GM12878 (cell line): ENCODE data around the gene DHRS7C. TPM values are rescaled to one million over a fixed set of nuclear protein-coding genes. Genes with fewer than 3 reads are reported as not detected.

Experiments
- ATAC-seq: fragments of 200-7000 bp; cut with Tn5 transposase; 3 replicates; pipeline ENCODE4 v1.9.1; 2020; ENCODE audit warnings: mild to moderate bottlenecking, moderate library complexity
- BruUV-seq: library from RNA; stranded (reverse); fragments of 400-500 nt; replicated peaks from 2 replicates; lab custom pipeline; 2021; lab: Mats Ljungman, UMichigan
- CTCF ChIA-PET: fragments of 300-600 bp; sonication (Branson Sonifier 250); formaldehyde crosslinking; extraction: SDS; loops from one replicate; lab custom pipeline; 2021; ENCODE audit warnings: inconsistent platforms; lab: Yijun Ruan, JAX
- POLR2A ChIA-PET: fragments of 350-600 bp; formaldehyde crosslinking; extraction: SDS; loops from one replicate; lab custom pipeline; 2021; ENCODE audit warnings: inconsistent platforms; lab: Charles Lee
- RAD21 ChIA-PET: fragments of 300-600 bp; sonication (Branson Sonifier 250); formaldehyde crosslinking; loops from one replicate; lab custom pipeline; 2023; ENCODE audit warnings: antibody characterized with exemption; ENCODE audit not compliant: unreplicated experiment; lab: Charles Lee
- SMC1A ChIA-PET: fragments of 300-600 bp; sonication (Branson Sonifier 250); formaldehyde crosslinking; loops from one replicate; lab custom pipeline; 2023; ENCODE audit not compliant: unreplicated experiment, uncharacterized antibody; lab: Charles Lee
- DNase-seq: peaks from one replicate; pipeline ENCODE4 v3.0.0-alpha.2; 2011; ENCODE audit warnings: low read depth, low spot score
- FAIRE-seq: peaks from 3 replicates; lab custom pipeline; 2011; peaks lifted over from hg19 to GRCh38; lab: Jason Lieb, UNC
- H2AFZ ChIP-seq: 2 replicates; pipeline ENCODE4 v1.6.0; 2011; ENCODE audit warnings: low read depth, low read length, control low read depth; ENCODE audit not compliant: control insufficient read depth
- H3K27ac ChIP-seq: 2 replicates; pipeline ENCODE4 v1.5.1; 2011; ENCODE audit warnings: control low read depth; ENCODE audit not compliant: control insufficient read depth, insufficient read depth
- H3K27me3 ChIP-seq, 2 experiments: replicated peaks in 1 of 2; 2 replicates each; pipeline versions ENCODE4 v1.6.0 to v1.6.1; 2011; ENCODE audit warnings: low read length in 1 of 2; ENCODE audit not compliant: control insufficient read depth in 2 of 2, insufficient read depth in 2 of 2
- H3K36me3 ChIP-seq, 2 experiments: 2 replicates each; pipeline ENCODE4 v1.5.1; 2011; ENCODE audit warnings: low read length in 1 of 2; ENCODE audit not compliant: control insufficient read depth in 2 of 2, insufficient read depth in 2 of 2
- H3K4me1 ChIP-seq: 2 replicates; pipeline ENCODE4 v1.6.1; 2011; ENCODE audit warnings: mild to moderate bottlenecking, low read length, moderate library complexity, mixed read lengths; ENCODE audit not compliant: control insufficient read depth, insufficient read depth
- H3K4me2 ChIP-seq: 2 replicates; pipeline ENCODE4 v1.6.0; 2011; ENCODE audit warnings: control low read depth; ENCODE audit not compliant: control insufficient read depth, insufficient read depth
- H3K4me3 ChIP-seq: fragments of 200-600 bp; sonication (generic); 2 replicates; pipeline ENCODE4 v1.5.1; 2016
- H3K79me2 ChIP-seq: 2 replicates; pipeline ENCODE4 v1.6.0; 2011; ENCODE audit warnings: low read length; ENCODE audit not compliant: control insufficient read depth, insufficient read depth
- H3K9ac ChIP-seq: 2 replicates; pipeline ENCODE4 v1.8.0; 2011; ENCODE audit warnings: low read length, control low read depth, mixed read lengths; ENCODE audit not compliant: control insufficient read depth, insufficient read depth
- H3K9me3 ChIP-seq: replicated peaks from 3 replicates; pipeline ENCODE4 v1.5.1; 2011; ENCODE audit warnings: mild to moderate bottlenecking, low read length; ENCODE audit not compliant: control insufficient read depth, insufficient read depth
- H4K20me1 ChIP-seq: 2 replicates; pipeline ENCODE4 v1.6.0; 2011; ENCODE audit not compliant: control insufficient read depth, insufficient read depth
- ATF2 ChIP-seq: IDR thresholded peaks from 2 replicates; pipeline ENCODE4 v1.6.1; 2012; ENCODE audit warnings: low read length, inconsistent platforms
- CBX3 ChIP-seq: fragments of 200-600 bp; sonication (generic); IDR thresholded peaks from 2 replicates; pipeline ENCODE4 v1.6.1; 2016; ENCODE audit warnings: low read depth, borderline replicate concordance
- EGR1 ChIP-seq, 2 experiments: IDR thresholded peaks; 1 replicate in 1 of 2; 2 replicates in 1 of 2; pipeline ENCODE4 v1.6.1; 2011 to 2012; ENCODE audit warnings: low read depth in 2 of 2, low read length in 2 of 2, borderline replicate concordance in 1 of 2, mild to moderate bottlenecking in 1 of 2, moderate library complexity in 1 of 2
- EZH2 ChIP-seq: IDR thresholded peaks from 2 replicates; pipeline ENCODE4 v1.6.1; 2012; ENCODE audit warnings: low read depth, mild to moderate bottlenecking, control low read depth, inconsistent platforms, low read length, borderline replicate concordance; ENCODE audit not compliant: control insufficient read depth
- GATAD2B ChIP-seq: fragments of 450-650 bp; conservative IDR thresholded peaks from 2 replicates; pipeline ENCODE4 v1.6.1; 2017; ENCODE audit warnings: low read depth, mild to moderate bottlenecking, moderate library complexity
- KDM1A ChIP-seq: fragments of 200-600 bp; sonication (generic); IDR thresholded peaks from 2 replicates; pipeline ENCODE4 v1.6.1; 2016; ENCODE audit warnings: borderline replicate concordance
- NFIC ChIP-seq: IDR thresholded peaks from 2 replicates; pipeline ENCODE4 v1.6.1; 2012; ENCODE audit warnings: low read depth, mild to moderate bottlenecking, inconsistent platforms, low read length, moderate library complexity
- PAX8 ChIP-seq: fragments of 450-650 bp; IDR thresholded peaks from 2 replicates; pipeline ENCODE4 v1.6.1; 2017; ENCODE audit warnings: mild to moderate bottlenecking, moderate library complexity
- POLR2A ChIP-seq: IDR thresholded peaks from 2 replicates; pipeline ENCODE4 v1.6.1; 2011; ENCODE audit warnings: low read depth, mild to moderate bottlenecking, low read length
- RB1 ChIP-seq: fragments of 450-650 bp; formaldehyde crosslinking; IDR thresholded peaks from 2 replicates; pipeline ENCODE4 v1.6.1; 2017; ENCODE audit warnings: mild to moderate bottlenecking, borderline replicate concordance
- SIN3A ChIP-seq: IDR thresholded peaks from 2 replicates; pipeline ENCODE4 v1.6.1; 2012; ENCODE audit warnings: low read depth, low read length, improper control_type of control experiment
- SMARCA5 ChIP-seq: fragments of 450-650 bp; IDR thresholded peaks from 2 replicates; pipeline ENCODE4 v1.6.1; 2017; ENCODE audit warnings: mild to moderate bottlenecking
- ZBED1 ChIP-seq: IDR thresholded peaks from 2 replicates; pipeline ENCODE4 v1.6.1; 2016; ENCODE audit warnings: borderline replicate concordance
- ZBTB4 ChIP-seq: fragments of 450-650 bp; formaldehyde crosslinking; IDR thresholded peaks from 2 replicates; pipeline ENCODE4 v1.4.0; 2022; ENCODE audit warnings: mild to moderate bottlenecking, moderate library complexity
- WGBS: methylation state at CpG from one replicate; pipeline ENCODE4 v1.1.6; 2016; ENCODE audit warnings: low lambda C conversion rate; ENCODE audit not compliant: insufficient replicate concordance, insufficient coverage; ENCODE audit errors: missing lambda C conversion rate; 5-methylcytosine and 5-hydroxymethylcytosine counted together
- in situ Hi-C: fragments of 300-500 bp; cut with MboI; formaldehyde crosslinking; loops from 9 replicates; pipeline ENCODE4 v1.14.3; 2018; ENCODE audit warnings: mixed read lengths
- intact Hi-C: fragments of 100-400 bp; cut with micrococcal nuclease; formaldehyde crosslinking; loops from one replicate; pipeline ENCODE4 v1.14.2; 2022; ENCODE audit not compliant: unreplicated experiment
- polyA plus RNA-seq, 11 experiments: library from polyadenylated mRNA; depleted of rRNA in 4 of 11; unstranded in 6 of 11; stranded (reverse) in 5 of 11; fragments of >200 nt; fragmentation: Nextera tagmentation in 4 of 11; fragmentation: Illumina TruSeq in 1 of 11; extraction: Ambion mirVana in 4 of 11; extraction: Trizol in 1 of 11; gene quantifications; 1 replicate in 1 of 11; 2 replicates in 10 of 11; pipeline versions ENCODE4 v1.2.1 to v1.2.3, GENCODE V29; 2011 to 2016; ENCODE audit warnings: inconsistent platforms in 2 of 11, missing spikeins in 2 of 11, low read depth in 1 of 11
- total RNA-seq, 4 experiments: library from RNA; depleted of rRNA in 3 of 4; stranded (reverse); fragments of >200 nt in 3 of 4; fragmentation: Illumina TruSeq in 1 of 4; extraction: Trizol in 1 of 4; gene quantifications; 2 replicates each; pipeline versions ENCODE4 v1.2.1 to v1.2.3, GENCODE V29; 2013 to 2021

The DHRS7C gene
- total and polyA plus RNA-seq, 10 of the 15 experiments (the other 5 are each of a cell fraction or from before 2014, with no cell fraction given), result not detected

DNA sequence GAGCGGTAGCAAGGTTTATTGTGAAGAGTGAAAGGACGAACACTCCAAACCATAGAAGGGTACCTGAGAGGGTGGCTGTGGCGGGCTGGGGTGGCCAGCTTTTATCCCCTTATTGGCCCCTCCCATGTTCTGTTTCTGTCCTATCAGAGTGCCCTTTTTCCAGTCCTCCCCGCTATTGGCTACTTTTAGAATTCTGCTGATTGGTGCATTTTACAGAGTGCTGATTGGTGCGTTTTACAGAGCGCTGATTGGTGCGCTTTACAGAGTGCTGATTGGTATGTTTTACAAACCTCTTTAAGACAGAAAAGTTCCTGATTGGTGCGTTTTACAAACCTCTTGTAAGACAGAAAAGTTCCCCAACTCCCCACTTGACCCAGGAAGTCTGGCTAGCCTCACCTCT lies 18.0 kb upstream of the DHRS7C start:
- ChIA-PET SMC1A (no interaction called here), RAD21 (no interaction called here), CTCF (no interaction called here), POLR2A (no interaction called here)
- Histone ChIP-seq H2AFZ (no peak overlapping the region), H3K4me3 (no peak overlapping the region), H3K36me3 (no peaks in the 10 kb centered on the region), H3K79me2 (no peaks in the 10 kb centered on the region), H4K20me1 (no peaks in the 10 kb centered on the region), H3K9ac (no peak overlapping the region), H3K4me1 (no peaks in the 10 kb centered on the region), H3K27me3 (no peaks in the 10 kb centered on the region; a peak in 1 of 4 replicates), H3K9me3 (no peaks in the 10 kb centered on the region), H3K27ac (no peak overlapping the region), H3K4me2 (no peak overlapping the region)
- 30% methylated on average over 8 of the region's 8 CpGs for WGBS
- FAIRE-seq, result no peak
- in situ Hi-C loops (no loop called here), intact Hi-C loops (no loop called here)
- BruUV-seq, result no TSS peak
- TF ChIP-seq SMARCA5, result no peak
- TF ChIP-seq RB1, result no peak
- no peak for ATAC-seq
- no peak for DNase-seq

GRCh38 chr17:9806699-9807098 lies 15.3 kb upstream of the DHRS7C start:
- Histone ChIP-seq H3K27ac (no peak overlapping the region), H4K20me1 (no peaks in the 10 kb centered on the region), H3K36me3 (no peaks in the 10 kb centered on the region), H3K9ac (no peak overlapping the region), H3K4me2 (no peak overlapping the region), H3K4me3 (no peak overlapping the region), H3K4me1 (no peaks in the 10 kb centered on the region), H2AFZ (no peak overlapping the region), H3K27me3 (no peaks in the 10 kb centered on the region; a peak in 1 of 4 replicates), H3K79me2 (no peaks in the 10 kb centered on the region), H3K9me3 (no peaks in the 10 kb centered on the region)
- FAIRE-seq (no peak), ATAC-seq (no peak), DNase-seq (no peak)
- WGBS, result 4% methylated on average over 6 of the region's 6 CpGs
- intact Hi-C loops, result no loop called here
- ChIA-PET POLR2A (no interaction called here), CTCF (no interaction called here), SMC1A (no interaction called here), RAD21 (no interaction called here)
- in situ Hi-C loops, result no loop called here
- BruUV-seq, result no TSS peak
- TF ChIP-seq ZBED1 (no peak), PAX8 (no peak), ZBTB4 (CRISPR knock-in tag) (no peak), CBX3 (no peak), SMARCA5 (no peak), NFIC (no peak), GATAD2B (no peak), EZH2 (no peak), KDM1A (no peak), SIN3A (no peak), POLR2A (no peak), ATF2 (no peak), EGR1 (IDR thresholded peaks at IDR 0.05; ENCODE audit: borderline replicate concordance in 1 of 2, low read depth in 2 of 2, low read length in 2 of 2) (no peak)
